Measurements from ENCODE around the gene BICD1.

Gene BICD1

DNA sequence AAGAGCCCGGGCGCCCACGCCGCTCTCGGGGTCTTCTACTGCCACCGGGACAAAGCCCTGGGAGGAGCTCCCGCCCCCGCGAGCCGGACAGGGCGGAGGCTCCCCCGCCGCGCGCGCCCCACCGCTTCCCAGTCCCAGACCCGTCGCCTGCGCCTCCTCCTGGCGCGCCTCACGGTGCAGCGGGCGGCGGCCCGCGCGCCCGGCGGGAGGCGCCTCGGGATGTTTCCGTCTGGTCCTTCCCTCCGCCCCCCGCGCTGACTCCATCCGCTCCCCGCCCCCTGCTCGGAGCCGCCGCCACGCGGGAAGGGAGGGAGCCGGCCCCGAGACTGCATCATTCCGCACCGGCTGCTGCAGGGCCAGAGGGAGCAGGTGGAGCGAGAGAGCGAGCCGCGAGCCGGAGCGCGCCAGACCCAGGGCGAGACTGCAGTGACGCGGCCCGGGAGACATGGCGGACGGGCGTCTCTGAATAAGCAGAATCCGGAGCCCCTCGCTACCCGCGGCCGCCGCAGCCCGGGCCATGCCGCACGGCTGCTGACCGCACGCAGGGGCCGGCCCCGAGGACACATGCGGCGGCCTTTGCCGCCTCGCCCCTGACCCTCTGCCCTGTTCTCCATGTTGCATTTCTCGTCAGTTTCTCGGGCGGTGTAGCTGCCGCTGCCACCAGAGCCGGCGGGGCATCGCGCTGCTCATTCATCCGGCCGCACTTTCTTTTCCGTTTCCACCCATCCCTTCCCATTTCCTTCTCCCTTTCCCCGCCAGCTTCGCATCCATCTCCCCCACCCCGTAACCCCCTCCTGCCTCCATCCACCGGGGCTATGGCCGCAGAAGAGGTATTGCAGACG lies at the start of gene BICD1:
BICD1 (plus strand) TSS at position 331 of the 842 bp plus-strand sequence; CDS start at position 816, 485 bp downstream.
- DNase-seq, result peak; percentile 89
- Histone ChIP-seq H4K20me1 (ENCODE audit: insufficient read depth, low read length) (peaks cover 3% of the 10 kb centered on the region; the same call in 1 of the 2 replicates), H3K9ac (ENCODE audit: low read depth, low read length) (peak within 1 kb of the TSS; percentile 97), H3K27me3 (ENCODE audit: insufficient read depth, low read length, poor library complexity) (no peaks in the 10 kb centered on the region), H3K27ac (ENCODE audit: low read length) (peak within 1 kb of the TSS; percentile 91), H3K4me1 (ENCODE audit: insufficient read depth, low read length) (peaks cover 46% of the 10 kb centered on the region), H3K9me3 (ENCODE audit: insufficient read depth, low read length, severe bottlenecking) (no peaks in the 10 kb centered on the region), H3K4me2 (ENCODE audit: insufficient read depth, low read length) (peak within 1 kb of the TSS; percentile 88), H3K79me2 (ENCODE audit: insufficient read depth, low read length) (peaks cover 51% of the 10 kb centered on the region), H3K36me3 (ENCODE audit: insufficient read depth, low read length) (peaks cover 8% of the 10 kb centered on the region), H2AFZ (ENCODE audit: low read depth, low read length) (peak within 1 kb of the TSS; percentile 88), H3K4me3 (ENCODE audit: low read depth in 1 of 2, low read length in 2 of 2) (peak within 1 kb of the TSS; percentile 95 to 96)
- peak; percentile 87 for ATAC-seq (ENCODE audit: insufficient read depth, low read depth)
- TF ChIP-seq, protein P1, sequence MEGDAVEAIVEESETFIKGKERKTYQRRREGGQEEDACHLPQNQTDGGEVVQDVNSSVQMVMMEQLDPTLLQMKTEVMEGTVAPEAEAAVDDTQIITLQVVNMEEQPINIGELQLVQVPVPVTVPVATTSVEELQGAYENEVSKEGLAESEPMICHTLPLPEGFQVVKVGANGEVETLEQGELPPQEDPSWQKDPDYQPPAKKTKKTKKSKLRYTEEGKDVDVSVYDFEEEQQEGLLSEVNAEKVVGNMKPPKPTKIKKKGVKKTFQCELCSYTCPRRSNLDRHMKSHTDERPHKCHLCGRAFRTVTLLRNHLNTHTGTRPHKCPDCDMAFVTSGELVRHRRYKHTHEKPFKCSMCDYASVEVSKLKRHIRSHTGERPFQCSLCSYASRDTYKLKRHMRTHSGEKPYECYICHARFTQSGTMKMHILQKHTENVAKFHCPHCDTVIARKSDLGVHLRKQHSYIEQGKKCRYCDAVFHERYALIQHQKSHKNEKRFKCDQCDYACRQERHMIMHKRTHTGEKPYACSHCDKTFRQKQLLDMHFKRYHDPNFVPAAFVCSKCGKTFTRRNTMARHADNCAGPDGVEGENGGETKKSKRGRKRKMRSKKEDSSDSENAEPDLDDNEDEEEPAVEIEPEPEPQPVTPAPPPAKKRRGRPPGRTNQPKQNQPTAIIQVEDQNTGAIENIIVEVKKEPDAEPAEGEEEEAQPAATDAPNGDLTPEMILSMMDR (IDR thresholded peaks at IDR 0.05; ENCODE audit: borderline replicate concordance, extremely low read depth, low read length, poor library complexity, severe bottlenecking), result peak; percentile 54
- no peak for TF ChIP-seq EZH2 (IDR thresholded peaks at IDR 0.05; ENCODE audit: borderline replicate concordance, low read depth, low read length, severe bottlenecking)

DNA sequence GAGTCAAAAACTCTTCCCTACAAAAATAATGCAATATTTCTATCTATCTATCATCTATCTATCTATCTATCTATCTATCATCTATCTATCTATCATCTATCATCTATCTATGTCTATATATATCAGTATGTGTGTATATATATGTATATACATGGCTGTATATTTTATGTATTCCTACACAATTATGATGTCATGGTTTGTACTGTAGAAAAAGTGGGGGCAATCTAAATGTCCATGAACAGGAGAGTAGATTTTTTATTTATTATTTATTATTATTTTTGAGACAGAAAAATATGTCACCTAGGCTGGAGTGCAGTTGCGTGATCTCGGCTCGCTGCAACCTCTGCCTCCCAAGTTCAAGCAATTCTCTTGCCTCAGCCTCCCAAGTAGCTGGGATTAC lies 45.6 kb upstream of the BICD1 start:
- DNase-seq, result no peak
- Histone ChIP-seq H3K79me2 (ENCODE audit: insufficient read depth, low read length) (no peaks in the 10 kb centered on the region), H4K20me1 (ENCODE audit: insufficient read depth, low read length) (no peaks in the 10 kb centered on the region), H3K9ac (ENCODE audit: low read depth, low read length) (no peak overlapping the region), H3K4me1 (ENCODE audit: insufficient read depth, low read length) (no peaks in the 10 kb centered on the region), H3K4me2 (ENCODE audit: insufficient read depth, low read length) (no peak overlapping the region), H2AFZ (ENCODE audit: low read depth, low read length) (no peak overlapping the region), H3K4me3 (ENCODE audit: low read depth in 1 of 2, low read length in 2 of 2) (no peak overlapping the region), H3K36me3 (ENCODE audit: insufficient read depth, low read length) (no peaks in the 10 kb centered on the region), H3K9me3 (ENCODE audit: insufficient read depth, low read length, severe bottlenecking) (no peaks in the 10 kb centered on the region), H3K27me3 (ENCODE audit: insufficient read depth, low read length, poor library complexity) (no peaks in the 10 kb centered on the region), H3K27ac (ENCODE audit: low read length) (no peak overlapping the region)
- ATAC-seq (ENCODE audit: insufficient read depth, low read depth), result no peak
- TF ChIP-seq EZH2 (IDR thresholded peaks at IDR 0.05; ENCODE audit: borderline replicate concordance, low read depth, low read length, severe bottlenecking), result no peak
- TF ChIP-seq, protein P1 (IDR thresholded peaks at IDR 0.05; ENCODE audit: borderline replicate concordance, extremely low read depth, low read length, poor library complexity, severe bottlenecking), result no peak

DNA sequence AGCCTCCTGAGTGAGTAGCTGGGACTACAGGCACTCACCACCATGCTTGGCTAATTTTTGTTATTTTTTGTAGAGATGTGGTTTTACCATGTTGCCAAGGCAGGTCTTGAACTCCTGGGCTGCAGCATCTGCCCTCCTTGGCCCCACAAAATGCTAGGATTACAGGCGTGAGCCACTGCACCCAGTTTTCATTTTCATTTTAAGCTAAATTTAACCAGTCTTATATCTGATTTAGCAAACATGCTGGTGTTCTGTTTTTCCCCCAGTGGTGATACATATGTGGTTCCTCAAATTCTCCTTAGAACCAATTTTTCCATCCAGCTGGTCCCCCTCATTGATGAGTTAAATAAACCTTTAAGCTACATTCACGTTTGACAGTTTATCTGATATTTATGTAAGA lies 43.8 kb upstream of the BICD1 start:
- no peak for TF ChIP-seq EZH2 (IDR thresholded peaks at IDR 0.05; ENCODE audit: borderline replicate concordance, low read depth, low read length, severe bottlenecking)
- TF ChIP-seq, protein P1 (IDR thresholded peaks at IDR 0.05; ENCODE audit: borderline replicate concordance, extremely low read depth, low read length, poor library complexity, severe bottlenecking), result no peak
- Histone ChIP-seq H3K4me1 (ENCODE audit: insufficient read depth, low read length) (no peaks in the 10 kb centered on the region), H4K20me1 (ENCODE audit: insufficient read depth, low read length) (no peaks in the 10 kb centered on the region), H3K9me3 (ENCODE audit: insufficient read depth, low read length, severe bottlenecking) (no peaks in the 10 kb centered on the region), H3K36me3 (ENCODE audit: insufficient read depth, low read length) (no peaks in the 10 kb centered on the region), H3K27me3 (ENCODE audit: insufficient read depth, low read length, poor library complexity) (no peaks in the 10 kb centered on the region), H3K4me2 (ENCODE audit: insufficient read depth, low read length) (no peak overlapping the region), H3K9ac (ENCODE audit: low read depth, low read length) (no peak overlapping the region), H2AFZ (ENCODE audit: low read depth, low read length) (no peak overlapping the region; the same call in 1 of the 2 replicates), H3K79me2 (ENCODE audit: insufficient read depth, low read length) (no peaks in the 10 kb centered on the region), H3K4me3 (ENCODE audit: low read depth in 1 of 2, low read length in 2 of 2) (no peak overlapping the region), H3K27ac (ENCODE audit: low read length) (no peak overlapping the region)
- no peak for ATAC-seq (ENCODE audit: insufficient read depth, low read depth)
- DNase-seq, result no peak

All from DND-41 (cell line).